ENCODE data around the gene CAPN11.
"Not testable (repeated sequence)": the region's sequence is repeated elsewhere in the genome, so short reads cannot be mapped to it uniquely, and the experiment has no call there.

Gene CAPN11

DNA sequence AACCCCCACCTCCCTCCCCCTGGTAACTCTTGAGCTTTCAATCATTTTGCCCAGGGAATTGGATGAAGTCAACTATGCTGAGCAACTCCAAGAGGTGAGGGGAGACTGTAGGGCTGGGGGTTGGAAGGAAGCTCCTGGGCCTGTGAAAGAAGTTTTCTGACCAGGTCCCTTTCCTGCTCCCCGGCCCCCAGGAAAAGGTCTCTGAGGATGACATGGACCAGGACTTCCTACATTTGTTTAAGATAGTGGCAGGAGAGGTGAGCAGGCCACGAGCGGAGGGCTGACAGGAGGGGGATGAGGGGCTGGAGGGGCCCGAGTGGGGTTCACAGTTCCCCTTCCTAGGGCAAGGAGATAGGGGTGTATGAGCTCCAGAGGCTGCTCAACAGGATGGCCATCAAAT lies 21.8 kb downstream of the CAPN11 start (continued):
- TF ChIP-seq ZNF26 (tag by site-specific recombination; IDR thresholded peaks at IDR 0.05) (no peak), KLF7 (tag by site-specific recombination; IDR thresholded peaks at IDR 0.05; ENCODE audit: borderline replicate concordance) (no peak), ZXDB (tag by site-specific recombination; IDR thresholded peaks at IDR 0.05) (no peak)
- TF ChIP-seq, protein P1, sequence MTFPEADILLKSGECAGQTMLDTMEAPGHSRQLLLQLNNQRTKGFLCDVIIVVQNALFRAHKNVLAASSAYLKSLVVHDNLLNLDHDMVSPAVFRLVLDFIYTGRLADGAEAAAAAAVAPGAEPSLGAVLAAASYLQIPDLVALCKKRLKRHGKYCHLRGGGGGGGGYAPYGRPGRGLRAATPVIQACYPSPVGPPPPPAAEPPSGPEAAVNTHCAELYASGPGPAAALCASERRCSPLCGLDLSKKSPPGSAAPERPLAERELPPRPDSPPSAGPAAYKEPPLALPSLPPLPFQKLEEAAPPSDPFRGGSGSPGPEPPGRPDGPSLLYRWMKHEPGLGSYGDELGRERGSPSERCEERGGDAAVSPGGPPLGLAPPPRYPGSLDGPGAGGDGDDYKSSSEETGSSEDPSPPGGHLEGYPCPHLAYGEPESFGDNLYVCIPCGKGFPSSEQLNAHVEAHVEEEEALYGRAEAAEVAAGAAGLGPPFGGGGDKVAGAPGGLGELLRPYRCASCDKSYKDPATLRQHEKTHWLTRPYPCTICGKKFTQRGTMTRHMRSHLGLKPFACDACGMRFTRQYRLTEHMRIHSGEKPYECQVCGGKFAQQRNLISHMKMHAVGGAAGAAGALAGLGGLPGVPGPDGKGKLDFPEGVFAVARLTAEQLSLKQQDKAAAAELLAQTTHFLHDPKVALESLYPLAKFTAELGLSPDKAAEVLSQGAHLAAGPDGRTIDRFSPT (tag by site-specific recombination; IDR thresholded peaks at IDR 0.05), result no peak

DNA sequence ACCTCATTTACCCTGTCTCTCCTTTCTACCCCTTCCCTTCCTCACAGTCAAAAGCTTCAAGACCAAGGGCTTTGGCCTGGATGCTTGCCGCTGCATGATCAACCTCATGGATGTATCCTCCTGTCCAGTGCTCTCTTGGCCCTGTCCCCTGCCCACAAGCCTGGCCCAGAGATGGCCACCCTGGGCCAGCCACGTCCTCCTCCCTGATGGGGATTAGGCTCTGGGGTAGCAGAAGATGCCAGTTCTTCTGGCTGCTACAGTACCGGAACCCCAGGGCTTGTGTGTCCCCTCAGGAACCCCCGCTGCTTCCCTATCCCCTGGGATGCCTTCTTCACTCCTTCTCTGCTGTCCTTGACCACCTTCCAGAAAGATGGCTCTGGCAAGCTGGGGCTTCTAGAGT lies 22.3 kb downstream of the CAPN11 start:
- TF ChIP-seq ZNF23 (tag by site-specific recombination; IDR thresholded peaks at IDR 0.05; ENCODE audit: borderline replicate concordance) (no peak), REST (tag by site-specific recombination; IDR thresholded peaks at IDR 0.05) (no peak), ZNF174 (tag by site-specific recombination; IDR thresholded peaks at IDR 0.05) (no peak), ZNF394 (tag by site-specific recombination; IDR thresholded peaks at IDR 0.05; ENCODE audit: borderline replicate concordance) (no peak), ZNF658 (tag by site-specific recombination; IDR thresholded peaks at IDR 0.05) (no peak), ZNF292 (tag by site-specific recombination; IDR thresholded peaks at IDR 0.05; ENCODE audit: borderline replicate concordance, low read depth) (no peak), ZNF473 (tag by site-specific recombination; IDR thresholded peaks at IDR 0.05) (no peak)
- TF ChIP-seq, protein P2, sequence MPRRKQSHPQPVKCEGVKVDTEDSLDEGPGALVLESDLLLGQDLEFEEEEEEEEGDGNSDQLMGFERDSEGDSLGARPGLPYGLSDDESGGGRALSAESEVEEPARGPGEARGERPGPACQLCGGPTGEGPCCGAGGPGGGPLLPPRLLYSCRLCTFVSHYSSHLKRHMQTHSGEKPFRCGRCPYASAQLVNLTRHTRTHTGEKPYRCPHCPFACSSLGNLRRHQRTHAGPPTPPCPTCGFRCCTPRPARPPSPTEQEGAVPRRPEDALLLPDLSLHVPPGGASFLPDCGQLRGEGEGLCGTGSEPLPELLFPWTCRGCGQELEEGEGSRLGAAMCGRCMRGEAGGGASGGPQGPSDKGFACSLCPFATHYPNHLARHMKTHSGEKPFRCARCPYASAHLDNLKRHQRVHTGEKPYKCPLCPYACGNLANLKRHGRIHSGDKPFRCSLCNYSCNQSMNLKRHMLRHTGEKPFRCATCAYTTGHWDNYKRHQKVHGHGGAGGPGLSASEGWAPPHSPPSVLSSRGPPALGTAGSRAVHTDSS (tag by site-specific recombination; IDR thresholded peaks at IDR 0.05), result no peak
- TF ChIP-seq, protein P3, sequence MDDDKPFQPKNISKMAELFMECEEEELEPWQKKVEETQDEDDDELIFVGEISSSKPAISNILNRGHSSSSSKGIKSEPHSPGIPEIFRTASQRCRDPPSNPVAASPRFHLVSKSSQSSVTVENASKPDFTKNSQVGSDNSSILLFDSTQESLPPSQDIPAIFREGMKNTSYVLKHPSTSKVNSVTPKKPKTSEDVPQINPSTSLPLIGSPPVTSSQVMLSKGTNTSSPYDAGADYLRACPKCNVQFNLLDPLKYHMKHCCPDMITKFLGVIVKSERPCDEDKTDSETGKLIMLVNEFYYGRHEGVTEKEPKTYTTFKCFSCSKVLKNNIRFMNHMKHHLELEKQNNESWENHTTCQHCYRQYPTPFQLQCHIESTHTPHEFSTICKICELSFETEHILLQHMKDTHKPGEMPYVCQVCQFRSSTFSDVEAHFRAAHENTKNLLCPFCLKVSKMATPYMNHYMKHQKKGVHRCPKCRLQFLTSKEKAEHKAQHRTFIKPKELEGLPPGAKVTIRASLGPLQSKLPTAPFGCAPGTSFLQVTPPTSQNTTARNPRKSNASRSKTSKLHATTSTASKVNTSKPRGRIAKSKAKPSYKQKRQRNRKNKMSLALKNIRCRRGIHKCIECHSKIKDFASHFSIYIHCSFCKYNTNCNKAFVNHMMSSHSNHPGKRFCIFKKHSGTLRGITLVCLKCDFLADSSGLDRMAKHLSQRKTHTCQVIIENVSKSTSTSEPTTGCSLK (tag by site-specific recombination; IDR thresholded peaks at IDR 0.05), result no peak
- TF ChIP-seq, protein P4, sequence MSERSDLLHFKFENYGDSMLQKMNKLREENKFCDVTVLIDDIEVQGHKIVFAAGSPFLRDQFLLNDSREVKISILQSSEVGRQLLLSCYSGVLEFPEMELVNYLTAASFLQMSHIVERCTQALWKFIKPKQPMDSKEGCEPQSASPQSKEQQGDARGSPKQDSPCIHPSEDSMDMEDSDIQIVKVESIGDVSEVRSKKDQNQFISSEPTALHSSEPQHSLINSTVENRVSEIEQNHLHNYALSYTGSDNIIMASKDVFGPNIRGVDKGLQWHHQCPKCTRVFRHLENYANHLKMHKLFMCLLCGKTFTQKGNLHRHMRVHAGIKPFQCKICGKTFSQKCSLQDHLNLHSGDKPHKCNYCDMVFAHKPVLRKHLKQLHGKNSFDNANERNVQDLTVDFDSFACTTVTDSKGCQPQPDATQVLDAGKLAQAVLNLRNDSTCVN (tag by site-specific recombination; optimal IDR thresholded peaks at IDR 0.05), result no peak
- no peaks in the 10 kb centered on the region for H3K36me3 ChIP-seq (ENCODE audit: control insufficient read depth in 2 of 2, insufficient read depth in 1 of 2, low read length in 2 of 2)
- no peak overlapping the region for H3K27ac ChIP-seq (ENCODE audit: extremely low read depth, low read depth, low read length)
- CTCF ChIA-PET, result interaction anchor here (0.5 to 1.5 kb wide), 5 partner anchors 9 to 132 kb away, joined by 3 to 7 read pairs (median 4); partner anchors contain the start of gene AARS2
- no peaks in the 10 kb centered on the region for H3K4me1 ChIP-seq (ENCODE audit: control insufficient read depth, insufficient read depth, low read length)
- no peaks in the 10 kb centered on the region for H3K9me3 ChIP-seq (ENCODE audit: control insufficient read depth, insufficient read depth, low read depth, low read length)
- H3K4me3 ChIP-seq (ENCODE audit: low read depth, low read length), result no peak overlapping the region
- POLR2A ChIA-PET, result interaction anchor here (0.7 to 1.5 kb wide), 3 partner anchors 43 to 76 kb away, joined by 3 to 4 read pairs (median 3); partner anchors contain the start of genes HSP90AB1 and SLC29A1

- H3K9me3 ChIP-seq (ENCODE audit: control insufficient read depth, insufficient read depth, low read depth, low read length); POLR2A ChIA-PET; H3K4me1 ChIP-seq (ENCODE audit: control insufficient read depth, insufficient read depth, low read length); H3K4me3 ChIP-seq (ENCODE audit: low read depth, low read length); H3K36me3 ChIP-seq (ENCODE audit: control insufficient read depth in 2 of 2, insufficient read depth in 1 of 2, low read length in 2 of 2); H3K27ac ChIP-seq (ENCODE audit: extremely low read depth, low read depth, low read length): not testable (repeated sequence)
- CTCF ChIA-PET, result interaction anchor here (0.7 kb wide), 1 partner anchor 561 kb away, joined by 3 read pairs; no protein-coding TSS in a partner anchor
Observed at GRCh38 chr6:44181784-44182183, 23.2 kb downstream of the CAPN11 start.

Data from HEK293 (cell line).